ENCODE data around the gene AKR1A1. TPM values are rescaled to one million over a fixed set of nuclear protein-coding genes. Genes with fewer than 3 reads are reported as not detected.

The AKR1A1 gene
- total RNA-seq, 1 experiment from 2014 or later, result 93.8 TPM

DNA sequence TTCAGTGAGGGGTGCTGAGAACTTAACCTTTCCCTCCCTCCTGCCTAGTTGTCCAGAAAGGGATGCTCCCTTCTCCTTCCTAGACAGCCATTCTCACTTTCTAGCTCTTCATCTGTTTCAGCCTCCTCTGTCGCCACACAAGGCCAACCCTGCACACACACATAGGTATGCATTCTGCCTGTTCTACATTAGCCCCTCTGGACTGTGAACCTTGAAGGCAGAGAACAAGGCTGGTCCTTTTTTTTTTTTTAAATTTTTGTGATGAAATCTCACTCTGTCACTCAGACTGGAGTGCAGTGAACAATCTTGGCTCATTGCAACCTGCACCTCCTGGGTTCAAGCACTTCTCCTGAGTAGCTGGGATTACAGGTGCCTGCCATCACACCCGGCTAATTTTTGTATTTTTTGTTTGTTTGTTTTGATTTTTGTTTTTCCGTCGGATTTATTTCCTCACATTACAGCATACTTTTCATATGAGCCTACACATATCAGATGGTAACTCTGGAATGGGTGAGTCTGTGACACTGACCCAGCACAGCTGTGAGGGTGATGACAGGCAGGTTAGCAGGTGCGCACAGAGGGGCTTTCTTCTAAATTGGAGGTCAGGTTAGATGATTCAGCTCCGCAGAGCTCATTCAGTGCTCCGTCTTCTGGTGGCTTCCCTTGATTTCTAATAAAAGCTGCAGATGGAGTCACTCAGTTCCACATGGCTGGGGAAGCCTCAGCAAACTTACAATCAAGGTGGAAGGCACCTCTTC, 4.9 kb upstream of the AKR1A1 start:
- H3K27me3 ChIP-seq, result no peaks in the 10 kb centered on the region
- no peak for DNase-seq
- H3K9me3 ChIP-seq, result no peaks in the 10 kb centered on the region
- H3K4me3 ChIP-seq, result no peak overlapping the region
- no peaks in the 10 kb centered on the region for H3K36me3 ChIP-seq

GRCh38 chr1:45551684-45552083, 1.1 kb downstream of the AKR1A1 start:
- no peak for DNase-seq

DNA sequence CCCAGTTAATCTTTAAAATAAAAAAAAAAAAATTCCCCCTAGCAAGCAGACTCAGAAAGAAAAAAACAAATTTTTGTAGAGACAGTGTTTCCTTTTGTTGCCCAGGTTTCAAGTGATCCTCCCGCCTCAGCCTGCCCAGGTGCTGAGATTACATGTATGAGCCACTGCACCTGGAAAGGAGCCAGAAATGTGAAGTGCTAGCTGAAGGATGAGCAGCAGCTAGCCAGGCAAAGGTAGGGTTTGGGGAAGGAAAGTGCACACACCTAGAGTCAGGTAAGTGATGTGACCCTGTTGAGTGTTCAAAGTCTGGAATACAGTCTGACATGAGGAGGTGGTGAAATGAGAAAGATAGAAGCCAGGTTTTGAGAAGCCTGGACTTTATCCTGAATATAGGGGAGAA, 1.7 kb downstream of the AKR1A1 start:
- Histone ChIP-seq H3K9me3 (no peaks in the 10 kb centered on the region), H3K36me3 (peaks cover 26% of the 10 kb centered on the region), H3K4me3 (no peak overlapping the region), H3K27me3 (no peaks in the 10 kb centered on the region)
- DNase-seq, result no peak

More at GRCh38 chr1:45551684-45552083, 1.1 kb downstream of the AKR1A1 start:
- Histone ChIP-seq H3K27me3 (no peaks in the 10 kb centered on the region), H3K9me3 (no peaks in the 10 kb centered on the region), H3K4me3 (peak overlapping the region; percentile 63), H3K36me3 (peaks cover 24% of the 10 kb centered on the region)

- H3K36me3 ChIP-seq, result peaks cover 33% of the 10 kb centered on the region
- H3K9me3 ChIP-seq, result no peaks in the 10 kb centered on the region
- no peak overlapping the region for H3K4me3 ChIP-seq
- DNase-seq, result no peak
- no peaks in the 10 kb centered on the region for H3K27me3 ChIP-seq
Measured at GRCh38 chr1:45554198-45554597, 3.6 kb downstream of the AKR1A1 start.

GRCh38 chr1:45557422-45557944, 6.9 kb downstream of the AKR1A1 start:
- no peaks in the 10 kb centered on the region for H3K9me3 ChIP-seq
- H3K36me3 ChIP-seq, result peaks cover 38% of the 10 kb centered on the region
- H3K4me3 ChIP-seq, result no peak overlapping the region
- DNase-seq, result no peak
- no peaks in the 10 kb centered on the region for H3K27me3 ChIP-seq

GRCh38 chr1:45563843-45564242, 13.2 kb downstream of the AKR1A1 start:
- H3K27me3 ChIP-seq, result no peaks in the 10 kb centered on the region
- no peaks in the 10 kb centered on the region for H3K9me3 ChIP-seq
- DNase-seq, result no peak
- no peak overlapping the region for H3K4me3 ChIP-seq
- H3K36me3 ChIP-seq, result peaks cover 38% of the 10 kb centered on the region

GRCh38 chr1:45566722-45567121, 16.1 kb downstream of the AKR1A1 start:
- no peaks in the 10 kb centered on the region for H3K27me3 ChIP-seq
- no peaks in the 10 kb centered on the region for H3K9me3 ChIP-seq
- H3K4me3 ChIP-seq, result no peak overlapping the region
- peaks cover 53% of the 10 kb centered on the region for H3K36me3 ChIP-seq
- no peak for DNase-seq

- DNase-seq, result no peak
- H3K4me3 ChIP-seq, result no peak overlapping the region
- H3K27me3 ChIP-seq, result no peaks in the 10 kb centered on the region
- H3K9me3 ChIP-seq, result no peaks in the 10 kb centered on the region
- peaks cover 44% of the 10 kb centered on the region for H3K36me3 ChIP-seq
Measured at GRCh38 chr1:45567911-45568310, 17.3 kb downstream of the AKR1A1 start.

GRCh38 chr1:45568421-45568820, 17.8 kb downstream of the AKR1A1 start:
- no peak for DNase-seq
- no peaks in the 10 kb centered on the region for H3K9me3 ChIP-seq
- peaks cover 39% of the 10 kb centered on the region for H3K36me3 ChIP-seq
- no peaks in the 10 kb centered on the region for H3K27me3 ChIP-seq
- H3K4me3 ChIP-seq, result no peak overlapping the region

- H3K9me3 ChIP-seq, result no peaks in the 10 kb centered on the region
- H3K27me3 ChIP-seq, result no peaks in the 10 kb centered on the region
- no peak overlapping the region for H3K4me3 ChIP-seq
- peaks cover 39% of the 10 kb centered on the region for H3K36me3 ChIP-seq
- no peak for DNase-seq
Measured at GRCh38 chr1:45569571-45569961, 18.9 kb downstream of the AKR1A1 start.

DNA sequence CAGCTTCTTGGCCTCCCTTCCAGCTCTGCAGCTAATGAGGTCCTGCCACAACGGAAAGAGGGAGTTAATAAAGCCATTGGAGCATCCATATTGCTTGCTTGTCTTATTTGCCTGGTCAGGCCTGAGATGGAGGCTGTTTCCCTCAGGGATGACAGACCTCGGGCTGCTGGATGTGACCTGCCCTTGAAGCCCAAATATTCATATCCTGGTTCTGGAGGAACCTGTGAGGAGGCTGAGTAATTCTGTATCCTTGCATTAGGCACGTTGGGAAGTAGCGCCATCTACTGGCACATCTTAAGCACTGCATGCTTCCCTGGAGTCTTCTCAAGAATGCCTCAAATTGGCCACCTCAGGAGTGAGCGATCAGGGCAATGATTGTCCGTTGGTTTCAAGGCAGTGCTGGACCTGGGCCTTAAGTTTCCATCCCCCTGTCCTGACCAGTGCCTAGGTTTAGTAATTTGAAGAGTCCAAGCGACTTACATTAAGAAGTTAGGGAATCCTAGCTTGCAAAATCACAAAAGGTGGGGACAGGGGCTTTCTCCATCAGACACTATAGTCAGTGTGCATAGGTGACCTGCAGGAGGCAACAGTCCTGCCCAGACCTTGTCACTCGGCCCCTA, 19.4 kb downstream of the AKR1A1 start:
- peak; percentile 45 for DNase-seq
- Histone ChIP-seq H3K9me3 (no peaks in the 10 kb centered on the region), H3K27me3 (no peaks in the 10 kb centered on the region), H3K36me3 (peaks cover 39% of the 10 kb centered on the region), H3K4me3 (no peak overlapping the region)

DNA sequence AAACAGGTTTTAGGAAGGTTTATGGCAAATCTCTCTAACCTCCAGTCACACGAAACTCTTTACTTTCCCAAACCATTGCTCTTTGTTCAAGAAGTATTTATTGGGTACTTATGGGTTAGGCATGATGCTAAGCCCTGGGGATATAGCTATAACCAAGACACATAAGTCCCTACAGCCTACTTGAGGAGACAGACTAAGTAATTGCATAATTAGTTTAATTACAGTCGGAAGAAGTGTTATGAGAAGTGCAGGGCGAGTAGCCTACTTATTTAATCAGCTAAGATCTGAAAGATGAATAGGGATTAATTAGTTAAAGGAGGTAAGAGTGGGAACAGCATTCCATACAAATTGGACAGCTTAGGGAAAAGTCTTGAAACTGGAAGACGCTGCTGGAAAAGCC, 20.0 kb downstream of the AKR1A1 start:
- Histone ChIP-seq H3K36me3 (peaks cover 39% of the 10 kb centered on the region), H3K9me3 (no peaks in the 10 kb centered on the region), H3K4me3 (no peak overlapping the region), H3K27me3 (no peaks in the 10 kb centered on the region)
- no peak for DNase-seq

DNA sequence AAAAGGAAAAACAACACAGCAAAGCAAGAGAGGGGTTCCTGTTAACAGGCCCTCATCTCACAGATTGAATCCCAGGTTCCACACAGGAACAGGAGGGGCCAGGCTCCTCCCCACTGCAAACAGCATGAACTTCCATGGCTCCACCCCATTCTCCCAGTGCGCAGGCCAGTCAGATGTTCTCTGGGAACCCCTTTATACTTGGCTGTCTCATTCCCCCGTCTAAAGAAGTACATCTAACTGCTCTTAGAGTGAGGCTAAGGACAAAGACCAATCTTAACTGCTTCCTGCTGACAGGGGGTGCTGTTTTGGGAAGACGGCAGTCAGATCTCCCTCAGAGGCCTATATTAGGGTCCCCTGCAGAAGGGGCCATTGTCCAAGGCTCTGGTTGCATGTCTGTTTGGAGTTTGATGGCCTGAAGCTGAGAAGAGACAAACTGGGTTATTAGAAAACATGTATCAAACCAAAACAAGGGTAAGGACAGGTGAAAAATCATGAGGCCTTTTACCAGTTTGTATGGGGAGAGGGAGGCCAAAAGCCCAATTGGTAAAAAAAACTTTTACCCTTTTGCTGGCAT, 22.7 kb downstream of the AKR1A1 start:
- H3K27me3 ChIP-seq, result no peaks in the 10 kb centered on the region
- DNase-seq, result no peak
- no peak overlapping the region for H3K4me3 ChIP-seq
- H3K9me3 ChIP-seq, result no peaks in the 10 kb centered on the region; the same call in 1 of the 2 replicates
- H3K36me3 ChIP-seq, result peaks cover 26% of the 10 kb centered on the region

- no peak overlapping the region for H3K4me3 ChIP-seq
- peaks cover 3% of the 10 kb centered on the region; the same call in 1 of the 2 replicates for H3K9me3 ChIP-seq
- H3K27me3 ChIP-seq, result no peaks in the 10 kb centered on the region
- peaks cover 22% of the 10 kb centered on the region for H3K36me3 ChIP-seq
- no peak for DNase-seq
Measured at GRCh38 chr1:45574105-45574626, 23.5 kb downstream of the AKR1A1 start.

DNA sequence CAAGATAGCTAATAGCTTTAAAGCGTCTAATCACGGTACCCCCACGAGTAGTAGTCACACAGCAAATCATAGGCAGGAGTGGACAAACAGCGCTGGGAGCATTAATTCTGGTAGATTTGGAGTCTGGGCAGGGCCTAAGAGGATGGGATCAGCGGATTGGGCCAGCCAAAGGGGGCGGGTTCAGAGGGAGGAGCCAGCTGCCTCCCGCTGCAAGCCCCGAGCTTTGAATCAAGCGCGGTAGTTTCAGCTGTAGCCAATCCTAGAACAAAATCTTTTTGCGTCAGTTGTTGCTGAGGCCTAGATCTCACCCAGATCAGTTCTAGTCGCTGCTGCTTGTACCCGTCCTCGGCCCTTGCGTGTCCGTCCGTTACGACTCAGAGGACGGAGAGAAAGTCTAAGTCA, 32.6 kb downstream of the AKR1A1 start:
- Histone ChIP-seq H3K36me3 (peaks cover 3% of the 10 kb centered on the region), H3K9me3 (peaks cover 3% of the 10 kb centered on the region; the same call in 1 of the 2 replicates), H3K27me3 (no peaks in the 10 kb centered on the region), H3K4me3 (peak overlapping the region; percentile 98)
- DNase-seq, result peak; percentile 96

- Histone ChIP-seq H3K36me3 (peaks cover 6% of the 10 kb centered on the region), H3K27me3 (no peaks in the 10 kb centered on the region), H3K4me3 (peak within 1 kb of the TSS; percentile 98), H3K9me3 (no peaks in the 10 kb centered on the region)
- peak; percentile 78 for DNase-seq
Measured at GRCh38 chr1:45583666-45584350, 33.2 kb downstream of the AKR1A1 start, which contains the start of gene NASP. Gene NASP (plus strand): TSS chr1:45584041. CDS start chr1:45584147, 106 bp downstream.

Data from MG63 (cell line).